GM23338 (cell line): ENCODE data around the gene REEP1. TPM values are rescaled to one million over a fixed set of nuclear protein-coding genes. Genes with fewer than 3 reads are reported as not detected.

Source experiments
- CREB1 ChIP-seq: fragments of 250-450 bp; sonication (Bioruptor Pico); IDR thresholded peaks from 2 replicates; pipeline ENCODE4 v1.5.0; 2020; ENCODE audit warnings: low read depth, mild to moderate bottlenecking, moderate library complexity
- CTCF ChIP-seq, 2 experiments: fragments of 200-600 bp in 1 of 2; sonication (generic) in 1 of 2; conservative IDR thresholded peaks; 2 replicates each; pipeline versions ENCODE4 v1.5.1 to v1.6.1; 2016 to 2017; ENCODE audit warnings: antibody characterized with exemption in 2 of 2, low read depth in 2 of 2, mild to moderate bottlenecking in 2 of 2, moderate library complexity in 1 of 2
- ETS1 ChIP-seq: IDR thresholded peaks from 2 replicates; pipeline ENCODE4 v1.6.1; 2016; ENCODE audit warnings: antibody characterized with exemption
- EZH2 ChIP-seq: fragments of 200-600 bp; sonication (generic); IDR thresholded peaks from one replicate; pipeline ENCODE4 v1.8.0; 2017; ENCODE audit warnings: antibody characterized with exemption, mild to moderate bottlenecking, low read depth; ENCODE audit not compliant: unreplicated experiment
- EZH2phosphoT487 ChIP-seq: fragments of 200-600 bp; sonication (generic); IDR thresholded peaks from one replicate; pipeline ENCODE4 v1.8.1; 2018; ENCODE audit warnings: antibody characterized with exemption; ENCODE audit not compliant: unreplicated experiment
- JUNB ChIP-seq: IDR thresholded peaks from one replicate; pipeline ENCODE4 v1.6.1; 2016; ENCODE audit warnings: antibody characterized with exemption; ENCODE audit not compliant: unreplicated experiment
- NANOG ChIP-seq: IDR thresholded peaks from 2 replicates; pipeline ENCODE4 v1.6.1; 2016; ENCODE audit warnings: antibody characterized with exemption, borderline replicate concordance
- POLR2AphosphoS5 ChIP-seq: IDR thresholded peaks from 2 replicates; pipeline ENCODE4 v1.6.1; 2016; ENCODE audit warnings: antibody characterized with exemption, low read depth
- STAT1 ChIP-seq: IDR thresholded peaks from one replicate; pipeline ENCODE4 v1.6.1; 2016; ENCODE audit warnings: antibody characterized with exemption; ENCODE audit not compliant: unreplicated experiment
- ZNF114 ChIP-seq: fragments of 250-450 bp; sonication (Bioruptor Pico); IDR thresholded peaks from 2 replicates; pipeline ENCODE4 v1.5.0; 2020; ENCODE audit warnings: mild to moderate bottlenecking, moderate library complexity
- polyA plus RNA-seq: library from polyadenylated mRNA; unstranded; fragments of >200 nt; fragmentation: Nextera tagmentation; extraction: Ambion mirVana; gene quantifications from 2 replicates; pipeline ENCODE4 v1.2.1, GENCODE V29; 2016
- total RNA-seq: library from RNA; depleted of rRNA; stranded (reverse); fragments of >200 nt; shearing (Covaris generic); gene quantifications from 2 replicates; pipeline ENCODE4 v1.2.3, GENCODE V29; 2014
- TF ChIP-seq, protein P1 (sequence below): fragments of 250-450 bp; sonication (Bioruptor Pico); IDR thresholded peaks from 2 replicates; pipeline ENCODE4 v1.5.0; 2020; ENCODE audit warnings: mild to moderate bottlenecking, moderate library complexity

Gene REEP1
- total and polyA plus RNA-seq, 2 experiments from 2014 or later, result 1.6 to 1.8 TPM

GRCh38 chr2:86301711-86302202, 35.7 kb downstream of the REEP1 start (continued):
- TF ChIP-seq, protein P1, sequence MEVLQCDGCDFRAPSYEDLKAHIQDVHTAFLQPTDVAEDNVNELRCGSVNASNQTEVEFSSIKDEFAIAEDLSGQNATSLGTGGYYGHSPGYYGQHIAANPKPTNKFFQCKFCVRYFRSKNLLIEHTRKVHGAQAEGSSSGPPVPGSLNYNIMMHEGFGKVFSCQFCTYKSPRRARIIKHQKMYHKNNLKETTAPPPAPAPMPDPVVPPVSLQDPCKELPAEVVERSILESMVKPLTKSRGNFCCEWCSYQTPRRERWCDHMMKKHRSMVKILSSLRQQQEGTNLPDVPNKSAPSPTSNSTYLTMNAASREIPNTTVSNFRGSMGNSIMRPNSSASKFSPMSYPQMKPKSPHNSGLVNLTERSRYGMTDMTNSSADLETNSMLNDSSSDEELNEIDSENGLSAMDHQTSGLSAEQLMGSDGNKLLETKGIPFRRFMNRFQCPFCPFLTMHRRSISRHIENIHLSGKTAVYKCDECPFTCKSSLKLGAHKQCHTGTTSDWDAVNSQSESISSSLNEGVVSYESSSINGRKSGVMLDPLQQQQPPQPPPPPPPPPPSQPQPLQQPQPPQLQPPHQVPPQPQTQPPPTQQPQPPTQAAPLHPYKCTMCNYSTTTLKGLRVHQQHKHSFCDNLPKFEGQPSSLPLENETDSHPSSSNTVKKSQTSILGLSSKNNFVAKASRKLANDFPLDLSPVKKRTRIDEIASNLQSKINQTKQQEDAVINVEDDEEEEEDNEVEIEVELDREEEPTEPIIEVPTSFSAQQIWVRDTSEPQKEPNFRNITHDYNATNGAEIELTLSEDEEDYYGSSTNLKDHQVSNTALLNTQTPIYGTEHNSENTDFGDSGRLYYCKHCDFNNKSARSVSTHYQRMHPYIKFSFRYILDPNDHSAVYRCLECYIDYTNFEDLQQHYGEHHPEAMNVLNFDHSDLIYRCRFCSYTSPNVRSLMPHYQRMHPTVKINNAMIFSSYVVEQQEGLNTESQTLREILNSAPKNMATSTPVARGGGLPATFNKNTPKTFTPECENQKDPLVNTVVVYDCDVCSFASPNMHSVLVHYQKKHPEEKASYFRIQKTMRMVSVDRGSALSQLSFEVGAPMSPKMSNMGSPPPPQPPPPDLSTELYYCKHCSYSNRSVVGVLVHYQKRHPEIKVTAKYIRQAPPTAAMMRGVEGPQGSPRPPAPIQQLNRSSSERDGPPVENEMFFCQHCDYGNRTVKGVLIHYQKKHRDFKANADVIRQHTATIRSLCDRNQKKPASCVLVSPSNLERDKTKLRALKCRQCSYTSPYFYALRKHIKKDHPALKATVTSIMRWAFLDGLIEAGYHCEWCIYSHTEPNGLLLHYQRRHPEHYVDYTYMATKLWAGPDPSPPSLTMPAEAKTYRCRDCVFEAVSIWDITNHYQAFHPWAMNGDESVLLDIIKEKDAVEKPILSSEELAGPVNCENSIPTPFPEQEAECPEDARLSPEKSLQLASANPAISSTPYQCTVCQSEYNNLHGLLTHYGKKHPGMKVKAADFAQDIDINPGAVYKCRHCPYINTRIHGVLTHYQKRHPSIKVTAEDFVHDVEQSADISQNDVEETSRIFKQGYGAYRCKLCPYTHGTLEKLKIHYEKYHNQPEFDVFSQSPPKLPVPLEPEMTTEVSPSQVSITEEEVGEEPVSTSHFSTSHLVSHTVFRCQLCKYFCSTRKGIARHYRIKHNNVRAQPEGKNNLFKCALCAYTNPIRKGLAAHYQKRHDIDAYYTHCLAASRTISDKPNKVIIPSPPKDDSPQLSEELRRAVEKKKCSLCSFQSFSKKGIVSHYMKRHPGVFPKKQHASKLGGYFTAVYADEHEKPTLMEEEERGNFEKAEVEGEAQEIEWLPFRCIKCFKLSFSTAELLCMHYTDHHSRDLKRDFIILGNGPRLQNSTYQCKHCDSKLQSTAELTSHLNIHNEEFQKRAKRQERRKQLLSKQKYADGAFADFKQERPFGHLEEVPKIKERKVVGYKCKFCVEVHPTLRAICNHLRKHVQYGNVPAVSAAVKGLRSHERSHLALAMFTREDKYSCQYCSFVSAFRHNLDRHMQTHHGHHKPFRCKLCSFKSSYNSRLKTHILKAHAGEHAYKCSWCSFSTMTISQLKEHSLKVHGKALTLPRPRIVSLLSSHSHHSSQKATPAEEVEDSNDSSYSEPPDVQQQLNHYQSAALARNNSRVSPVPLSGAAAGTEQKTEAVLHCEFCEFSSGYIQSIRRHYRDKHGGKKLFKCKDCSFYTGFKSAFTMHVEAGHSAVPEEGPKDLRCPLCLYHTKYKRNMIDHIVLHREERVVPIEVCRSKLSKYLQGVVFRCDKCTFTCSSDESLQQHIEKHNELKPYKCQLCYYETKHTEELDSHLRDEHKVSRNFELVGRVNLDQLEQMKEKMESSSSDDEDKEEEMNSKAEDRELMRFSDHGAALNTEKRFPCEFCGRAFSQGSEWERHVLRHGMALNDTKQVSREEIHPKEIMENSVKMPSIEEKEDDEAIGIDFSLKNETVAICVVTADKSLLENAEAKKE (CRISPR knock-in tag), result no peak
- TF ChIP-seq EZH2, result no peak
- no peak for TF ChIP-seq ETS1
- no peak for TF ChIP-seq CTCF (conservative IDR thresholded peaks at IDR 0.05; ENCODE audit: low read depth in 2 of 2)
- no peak for TF ChIP-seq NANOG
- no peak for TF ChIP-seq ZNF114 (CRISPR knock-in tag)
- TF ChIP-seq POLR2AphosphoS5, result no peak
- no peak for TF ChIP-seq CREB1 (CRISPR knock-in tag)
- TF ChIP-seq EZH2phosphoT487, result no peak
- TF ChIP-seq STAT1, result no peak
- TF ChIP-seq JUNB, result no peak
